Measurements from ENCODE around the gene MAP7D2. TPM values are rescaled to one million over a fixed set of nuclear protein-coding genes. Genes with fewer than 3 reads are reported as not detected.

The MAP7D2 gene
- total RNA-seq, 1 donor, result 0.36 TPM

- Histone ChIP-seq H3K36me3 (ENCODE audit: insufficient read depth, low read length) (no peaks in the 10 kb centered on the region), H3K4me2 (ENCODE audit: insufficient read depth, low read length) (no peak overlapping the region), H3K9me3 (ENCODE audit: low read depth, low read length) (no peaks in the 10 kb centered on the region), H2AFZ (ENCODE audit: low read length) (no peak overlapping the region), H3K27ac (ENCODE audit: low read depth, low read length) (no peak overlapping the region), H4K20me1 (ENCODE audit: insufficient read depth, low read length) (peaks cover 4% of the 10 kb centered on the region), H3K79me2 (ENCODE audit: insufficient read depth, low read length) (peaks cover 3% of the 10 kb centered on the region), H3K4me3 (ENCODE audit: insufficient read depth, low read length) (no peak overlapping the region), H3K27me3 (ENCODE audit: insufficient read depth, low read length) (no peaks in the 10 kb centered on the region), H3K4me1 (ENCODE audit: insufficient read depth, low read length) (no peaks in the 10 kb centered on the region)
- TF ChIP-seq CTCF (IDR thresholded peaks at IDR 0.05; ENCODE audit: extremely low read depth, low read depth, low read length), result no peak
- DNase-seq (ENCODE audit: insufficient read length, low spot score, missing footprints), result no peak
Measured at GRCh38 chrX:19968276-19968675, 148.4 kb downstream of the MAP7D2 start.

- peaks cover under 1% of the 10 kb centered on the region for H3K79me2 ChIP-seq (ENCODE audit: insufficient read depth, low read length)
- H3K4me3 ChIP-seq (ENCODE audit: insufficient read depth, low read length), result no peak overlapping the region
- no peak for TF ChIP-seq CTCF (IDR thresholded peaks at IDR 0.05; ENCODE audit: extremely low read depth, low read depth, low read length)
- H3K36me3 ChIP-seq (ENCODE audit: insufficient read depth, low read length), result no peaks in the 10 kb centered on the region
- no peaks in the 10 kb centered on the region for H3K27me3 ChIP-seq (ENCODE audit: insufficient read depth, low read length)
- no peak for DNase-seq (ENCODE audit: insufficient read length, low spot score, missing footprints)
- no peak overlapping the region for H3K4me2 ChIP-seq (ENCODE audit: insufficient read depth, low read length)
- no peak overlapping the region for H3K27ac ChIP-seq (ENCODE audit: low read depth, low read length)
- no peak overlapping the region for H2AFZ ChIP-seq (ENCODE audit: low read length)
- H3K9me3 ChIP-seq (ENCODE audit: low read depth, low read length), result no peaks in the 10 kb centered on the region
- no peaks in the 10 kb centered on the region for H3K4me1 ChIP-seq (ENCODE audit: insufficient read depth, low read length)
- H4K20me1 ChIP-seq (ENCODE audit: insufficient read depth, low read length), result no peaks in the 10 kb centered on the region
Measured at GRCh38 chrX:19966056-19966455, 150.7 kb downstream of the MAP7D2 start.

- H2AFZ ChIP-seq (ENCODE audit: low read length), result no peak overlapping the region
Measured at GRCh38 chrX:19964017-19964710, 152.5 kb downstream of the MAP7D2 start.

More at GRCh38 chrX:19964017-19964710, 152.5 kb downstream of the MAP7D2 start:
- H3K27ac ChIP-seq (ENCODE audit: low read depth, low read length), result no peak overlapping the region
- no peaks in the 10 kb centered on the region for H4K20me1 ChIP-seq (ENCODE audit: insufficient read depth, low read length)
- no peak for DNase-seq (ENCODE audit: insufficient read length, low spot score, missing footprints)
- H3K79me2 ChIP-seq (ENCODE audit: insufficient read depth, low read length), result no peaks in the 10 kb centered on the region
- no peak overlapping the region for H3K4me2 ChIP-seq (ENCODE audit: insufficient read depth, low read length)
- H3K4me3 ChIP-seq (ENCODE audit: insufficient read depth, low read length), result no peak overlapping the region
- no peaks in the 10 kb centered on the region for H3K27me3 ChIP-seq (ENCODE audit: insufficient read depth, low read length)
- H3K9me3 ChIP-seq (ENCODE audit: low read depth, low read length), result no peaks in the 10 kb centered on the region
- H3K36me3 ChIP-seq (ENCODE audit: insufficient read depth, low read length), result no peaks in the 10 kb centered on the region
- no peak for TF ChIP-seq CTCF (IDR thresholded peaks at IDR 0.05; ENCODE audit: extremely low read depth, low read depth, low read length)
- no peaks in the 10 kb centered on the region for H3K4me1 ChIP-seq (ENCODE audit: insufficient read depth, low read length)

Measured in osteoblast (primary cell).